Lung (tissue), 12 donors: ENCODE results near the gene DUSP22. TPM values are rescaled to one million over a fixed set of nuclear protein-coding genes. Genes with fewer than 3 reads are reported as not detected.

Experiments
- ATAC-seq: fragments of 200-7000 bp; cut with Tn5 transposase; one replicate; pipeline ENCODE4 v1.9.1; 2020; ENCODE audit warnings: moderate number of reproducible peaks; ENCODE audit not compliant: insufficient read depth, low FRiP score
- DNase-seq, 3 donors: peaks; one replicate each; pipeline ENCODE4 v3.0.0-alpha.2; 2013 to 2017
- H3K27ac ChIP-seq, 2 donors: one replicate each; pipeline ENCODE4 v1.5.1; 2013; ENCODE audit warnings: mild to moderate bottlenecking in 2 of 2, moderate library complexity in 2 of 2, control low read depth in 1 of 2, inconsistent platforms in 1 of 2, low read depth in 1 of 2, low read length in 1 of 2
- H3K27me3 ChIP-seq, 3 donors: one replicate each; pipeline ENCODE4 v1.5.1; 2013; ENCODE audit warnings: low read length in 2 of 3; ENCODE audit not compliant: control insufficient read depth in 3 of 3, insufficient read depth in 3 of 3
- H3K36me3 ChIP-seq, 4 donors: one replicate each; pipeline ENCODE4 v1.5.1; 2013; ENCODE audit warnings: low read length in 4 of 4, mild to moderate bottlenecking in 1 of 4, moderate library complexity in 1 of 4; ENCODE audit not compliant: control insufficient read depth in 4 of 4, insufficient read depth in 4 of 4
- H3K4me1 ChIP-seq, 5 donors: one replicate each; pipeline ENCODE4 v1.5.1; 2013; ENCODE audit warnings: low read length in 5 of 5, mild to moderate bottlenecking in 2 of 5, moderate library complexity in 1 of 5; ENCODE audit not compliant: control insufficient read depth in 5 of 5, insufficient read depth in 5 of 5
- H3K4me3 ChIP-seq: one replicate; pipeline ENCODE4 v1.5.1; 2013; ENCODE audit warnings: mild to moderate bottlenecking, control low read depth, moderate library complexity
- H3K9ac ChIP-seq, 2 donors: one replicate each; pipeline ENCODE4 v1.5.1; 2013; ENCODE audit warnings: low read length in 2 of 2, control low read depth in 1 of 2; ENCODE audit not compliant: insufficient read depth in 1 of 2
- H3K9me3 ChIP-seq, 4 donors: one replicate each; pipeline ENCODE4 v1.5.1; 2013; ENCODE audit warnings: low read length in 3 of 4, mild to moderate bottlenecking in 1 of 4, moderate library complexity in 1 of 4; ENCODE audit not compliant: control insufficient read depth in 4 of 4, insufficient read depth in 3 of 4
- whole genome bisulfite sequencing, 2 donors: extraction: QIAGEN DNeasy Blood & Tissue Kit; methylation state at CpG; one replicate each; pipeline ENCODE4 v1.1.7; 2013; 5-methylcytosine and 5-hydroxymethylcytosine counted together
- polyA plus RNA-seq, 2 donors: library from polyadenylated mRNA; stranded (reverse); fragments of 200-250 nt; gene quantifications; one replicate each; pipeline ENCODE4 v1.2.1, GENCODE V29; 2013
- total RNA-seq, 2 donors: library from RNA; depleted of rRNA in 1 of 2; stranded (reverse); fragments of >200 nt in 1 of 2; gene quantifications; one replicate each; pipeline ENCODE4 v1.2.1, GENCODE V29; 2014 to 2021
- TF ChIP-seq, protein P1 (sequence below): IDR thresholded peaks from 2 replicates; pipeline ENCODE4 v1.5.1; 2012; ENCODE audit warnings: mild to moderate bottlenecking; ENCODE audit errors: control extremely low read depth, extremely low read depth
- donor health status: control.
- donor health status: control.
- donor health status: Bipolar disorder and iron deficiency.
- donor health status: healthy.
- donor health status: DM: yes; HTN: yes; CAD: no.

The DUSP22 gene
- total and polyA plus RNA-seq, 4 donors = 38.9 to 51.1 (median 43.8) TPM

DNA sequence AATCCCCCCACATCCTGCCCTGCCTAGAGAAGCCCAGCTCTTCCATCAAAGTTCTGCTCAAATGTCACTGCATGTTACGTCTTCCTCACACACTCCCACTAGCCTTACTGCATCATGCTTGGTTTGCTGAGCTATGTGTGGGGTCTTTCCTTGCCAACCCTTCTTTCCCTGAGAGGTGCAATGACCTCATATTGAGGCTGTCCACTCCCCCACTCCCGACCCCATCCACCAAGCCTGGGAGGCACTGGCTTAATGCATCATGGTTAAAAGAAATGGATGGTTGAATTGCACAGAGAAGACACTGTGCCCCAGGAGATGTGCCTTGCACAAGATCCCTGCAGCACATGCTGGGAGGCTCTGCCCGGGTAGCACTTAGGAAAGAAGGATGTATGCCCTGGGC, 91.6 kb downstream of the DUSP22 start:
- 84 to 88% methylated on average over 3 of the region's 3 CpGs for WGBS, 2 donors
- Histone ChIP-seq H3K27me3 (peaks cover 0 to 15% (median 13%) of the 10 kb centered on the region in 3 donors), H3K9ac (no peak overlapping the region), H3K4me1 (no peaks in the 10 kb centered on the region), H3K27ac (no peak overlapping the region), H3K4me3 (no peak overlapping the region), H3K9me3 (no peaks in the 10 kb centered on the region), H3K36me3 (no peaks in the 10 kb centered on the region)
- TF ChIP-seq, protein P1, sequence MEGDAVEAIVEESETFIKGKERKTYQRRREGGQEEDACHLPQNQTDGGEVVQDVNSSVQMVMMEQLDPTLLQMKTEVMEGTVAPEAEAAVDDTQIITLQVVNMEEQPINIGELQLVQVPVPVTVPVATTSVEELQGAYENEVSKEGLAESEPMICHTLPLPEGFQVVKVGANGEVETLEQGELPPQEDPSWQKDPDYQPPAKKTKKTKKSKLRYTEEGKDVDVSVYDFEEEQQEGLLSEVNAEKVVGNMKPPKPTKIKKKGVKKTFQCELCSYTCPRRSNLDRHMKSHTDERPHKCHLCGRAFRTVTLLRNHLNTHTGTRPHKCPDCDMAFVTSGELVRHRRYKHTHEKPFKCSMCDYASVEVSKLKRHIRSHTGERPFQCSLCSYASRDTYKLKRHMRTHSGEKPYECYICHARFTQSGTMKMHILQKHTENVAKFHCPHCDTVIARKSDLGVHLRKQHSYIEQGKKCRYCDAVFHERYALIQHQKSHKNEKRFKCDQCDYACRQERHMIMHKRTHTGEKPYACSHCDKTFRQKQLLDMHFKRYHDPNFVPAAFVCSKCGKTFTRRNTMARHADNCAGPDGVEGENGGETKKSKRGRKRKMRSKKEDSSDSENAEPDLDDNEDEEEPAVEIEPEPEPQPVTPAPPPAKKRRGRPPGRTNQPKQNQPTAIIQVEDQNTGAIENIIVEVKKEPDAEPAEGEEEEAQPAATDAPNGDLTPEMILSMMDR = no peak
- no peak for DNase-seq
- ATAC-seq = no peak

DNA sequence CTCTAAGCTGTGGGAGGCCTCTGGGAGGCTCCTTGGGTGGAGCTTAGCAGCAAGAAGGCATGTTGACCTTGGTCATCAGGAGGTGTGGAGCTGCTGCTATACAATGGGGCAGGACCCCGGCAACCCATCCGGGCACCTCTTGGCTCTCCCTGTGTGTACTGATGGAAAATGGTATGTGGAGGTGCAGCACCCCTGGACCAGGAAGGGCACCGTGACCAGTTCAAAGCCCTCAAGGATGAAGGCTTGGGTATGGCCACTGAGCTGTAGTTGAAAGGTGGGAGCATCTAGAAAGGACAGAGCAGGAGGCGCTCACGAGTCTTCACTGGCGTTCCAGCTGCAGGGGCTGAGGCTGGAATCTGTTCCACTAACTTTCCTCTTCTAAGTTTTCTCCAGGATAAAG, 92.6 kb downstream of the DUSP22 start:
- H3K27me3 ChIP-seq = peaks cover 0 to 25% (median 24%) of the 10 kb centered on the region in 3 donors
- no peak overlapping the region for H3K9ac ChIP-seq
- ATAC-seq = no peak
- DNase-seq = no peak
- H3K36me3 ChIP-seq = no peaks in the 10 kb centered on the region
- TF ChIP-seq, protein P1 = no peak
- no peaks in the 10 kb centered on the region for H3K4me1 ChIP-seq
- WGBS, 2 donors = 92 to 99% methylated on average over 6 of the region's 6 CpGs
- no peak overlapping the region for H3K4me3 ChIP-seq
- no peaks in the 10 kb centered on the region for H3K9me3 ChIP-seq
- H3K27ac ChIP-seq = no peak overlapping the region

DNA sequence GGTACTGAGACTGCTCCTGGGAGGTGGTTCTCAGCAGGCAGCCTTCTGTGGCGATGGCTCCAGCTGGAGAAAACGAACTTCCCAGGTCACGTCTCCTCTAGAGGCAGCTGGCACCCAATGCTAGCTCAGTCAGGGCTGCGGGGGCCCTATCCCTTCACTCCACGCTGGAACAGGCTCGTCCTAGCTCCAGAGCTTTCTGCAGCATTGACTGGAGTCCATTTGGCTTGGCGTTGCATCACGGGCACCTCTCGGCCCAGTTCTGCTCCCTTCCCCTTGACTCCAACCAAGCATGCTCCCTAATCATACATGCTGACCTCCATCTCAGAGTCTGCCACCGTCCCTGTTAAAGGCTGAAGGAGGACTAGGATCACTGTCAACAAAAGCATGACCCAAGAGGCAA, 93.3 kb downstream of the DUSP22 start:
- Histone ChIP-seq H3K4me1 (no peaks in the 10 kb centered on the region), H3K27ac (no peak overlapping the region), H3K9ac (no peak overlapping the region), H3K27me3 (peaks cover 0 to 31% (median 31%) of the 10 kb centered on the region in 3 donors), H3K9me3 (no peaks in the 10 kb centered on the region), H3K4me3 (no peak overlapping the region), H3K36me3 (no peaks in the 10 kb centered on the region)
- ATAC-seq (no peak), DNase-seq (no peak)
- 93 to 94% methylated on average over 10 of the region's 10 CpGs for WGBS, 2 donors
- TF ChIP-seq, protein P1 = no peak

DNA sequence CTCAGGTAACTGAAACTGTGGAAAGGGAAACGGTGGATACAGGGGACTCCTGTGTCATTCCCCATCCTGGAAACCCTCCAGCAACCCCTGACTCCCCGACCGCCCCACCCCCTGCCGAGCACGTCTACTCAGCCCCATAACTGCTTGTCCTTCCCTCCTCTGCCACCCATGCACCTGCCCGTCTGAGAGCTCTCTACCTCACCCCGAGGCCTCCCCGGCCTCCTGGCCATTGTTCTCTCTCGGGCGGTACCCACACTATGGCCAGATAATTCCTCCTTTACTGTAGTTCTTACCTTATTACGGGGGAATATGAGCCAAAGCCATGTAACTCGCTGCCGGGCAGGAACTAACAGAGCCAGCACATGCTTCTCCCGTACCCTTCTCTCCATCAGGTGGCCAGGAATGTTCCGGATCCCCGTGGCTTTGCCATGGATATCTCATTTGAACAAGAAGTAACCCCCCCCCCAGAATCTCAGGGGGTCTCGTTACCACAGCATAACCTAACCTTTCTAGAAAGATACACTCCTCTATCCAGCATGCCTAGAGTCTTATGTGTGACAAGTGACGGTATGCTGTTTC, 94.5 kb downstream of the DUSP22 start:
- peaks cover 0 to 40% (median 38%) of the 10 kb centered on the region in 3 donors for H3K27me3 ChIP-seq
- ATAC-seq = no peak
- H3K9me3 ChIP-seq = no peaks in the 10 kb centered on the region
- DNase-seq = no peak
- H3K27ac ChIP-seq = no peak overlapping the region
- H3K4me3 ChIP-seq = no peak overlapping the region
- WGBS, 2 donors = 92 to 94% methylated on average over 18 of the region's 18 CpGs
- TF ChIP-seq, protein P1 = no peak
- H3K4me1 ChIP-seq = peaks cover 0 to 6% (median 0%) of the 10 kb centered on the region in 5 donors
- H3K9ac ChIP-seq = no peak overlapping the region
- no peaks in the 10 kb centered on the region for H3K36me3 ChIP-seq
